Hepatocyte (in vitro differentiated cells): ENCODE results near the gene PTGDS. TPM values are rescaled to one million over a fixed set of nuclear protein-coding genes. Genes with fewer than 3 reads are reported as not detected.
A peak's percentile ranks its signal among the peaks of the same experiment; 100 is the strongest.

Experiments
- DNase-seq: peaks from one replicate; pipeline ENCODE4 v3.0.0-alpha.2; 2016; ENCODE audit warnings: low spot score
- H2AFZ ChIP-seq: fragments of 200-600 bp; sonication (generic); 2 replicates; pipeline ENCODE4 v1.6.0; 2016; ENCODE audit warnings: antibody characterized with exemption, mild to moderate bottlenecking
- H3K27ac ChIP-seq: fragments of 200-600 bp; sonication (generic); 2 replicates; pipeline ENCODE4 v1.5.1; 2016; ENCODE audit warnings: mild to moderate bottlenecking
- H3K27me3 ChIP-seq: fragments of 200-600 bp; sonication (generic); 2 replicates; pipeline ENCODE4 v1.6.1; 2016
- H3K36me3 ChIP-seq: fragments of 200-600 bp; sonication (generic); replicated peaks from 2 replicates; pipeline ENCODE4 v1.5.1; 2016; ENCODE audit warnings: low read depth; ENCODE audit not compliant: insufficient read depth
- H3K4me1 ChIP-seq: fragments of 200-600 bp; sonication (generic); 2 replicates; pipeline ENCODE4 v1.5.1; 2016; ENCODE audit warnings: mild to moderate bottlenecking, moderate library complexity; ENCODE audit not compliant: insufficient read depth
- H3K4me2 ChIP-seq: fragments of 200-600 bp; sonication (generic); 2 replicates; pipeline ENCODE4 v1.6.0; 2016
- H3K4me3 ChIP-seq: fragments of 200-600 bp; sonication (generic); 2 replicates; pipeline ENCODE4 v1.5.1; 2016; ENCODE audit warnings: mild to moderate bottlenecking
- H3K79me2 ChIP-seq: fragments of 200-600 bp; sonication (generic); 2 replicates; pipeline ENCODE4 v1.6.0; 2017; ENCODE audit warnings: mild to moderate bottlenecking
- H3K9me2 ChIP-seq: fragments of 200-600 bp; sonication (generic); replicated peaks from 2 replicates; pipeline ENCODE4 v1.6.0; 2017; ENCODE audit warnings: mild to moderate bottlenecking; ENCODE audit not compliant: insufficient read depth
- H3K9me3 ChIP-seq: fragments of 200-600 bp; sonication (generic); 2 replicates; pipeline ENCODE4 v1.5.1; 2016; ENCODE audit warnings: low read depth, mild to moderate bottlenecking
- H4K20me1 ChIP-seq: fragments of 200-600 bp; sonication (generic); 2 replicates; pipeline ENCODE4 v1.6.0; 2016; ENCODE audit warnings: mild to moderate bottlenecking; ENCODE audit not compliant: insufficient read depth, poor library complexity, severe bottlenecking
- EZH2 ChIP-seq: fragments of 200-600 bp; sonication (generic); IDR thresholded peaks from 2 replicates; pipeline ENCODE4 v1.6.1; 2016; ENCODE audit warnings: antibody characterized with exemption, mild to moderate bottlenecking, borderline replicate concordance
- EZH2phosphoT487 ChIP-seq: fragments of 200-600 bp; sonication (generic); IDR thresholded peaks from one replicate; pipeline ENCODE4 v1.6.1; 2018; ENCODE audit warnings: antibody characterized with exemption, mild to moderate bottlenecking, low read depth, moderate library complexity; ENCODE audit not compliant: unreplicated experiment, severe bottlenecking
- WGBS: methylation state at CpG from one replicate; pipeline ENCODE4 v1.1.6; 2016; ENCODE audit warnings: low lambda C conversion rate; ENCODE audit errors: missing lambda C conversion rate; 5-methylcytosine and 5-hydroxymethylcytosine counted together
- polyA plus RNA-seq: library from polyadenylated mRNA; unstranded; fragments of >200 nt; fragmentation: Nextera tagmentation; extraction: Ambion mirVana; gene quantifications from 2 replicates; pipeline ENCODE4 v1.2.1, GENCODE V29; 2016
- total RNA-seq: library from RNA; depleted of rRNA; stranded (reverse); fragments of >200 nt; gene quantifications from 2 replicates; pipeline ENCODE4 v1.2.3, GENCODE V29; 2014
- TF ChIP-seq, protein P1 (sequence below): fragments of 200-600 bp; sonication (generic); IDR thresholded peaks from 2 replicates; pipeline ENCODE4 v1.5.1; 2016; ENCODE audit warnings: antibody characterized with exemption, mild to moderate bottlenecking; ENCODE audit not compliant: poor library complexity

PTGDS gene
- total and polyA plus RNA-seq, 2 experiments from 2014 or later, result 56.0 to 290 TPM

GRCh38 chr9:137021568-137021978, 44.3 kb downstream of the PTGDS start:
- Histone ChIP-seq H4K20me1 (no peaks in the 10 kb centered on the region), H3K27ac (no peak overlapping the region), H3K4me1 (no peaks in the 10 kb centered on the region), H3K27me3 (no peaks in the 10 kb centered on the region), H2AFZ (no peak overlapping the region), H3K4me3 (no peak overlapping the region), H3K36me3 (no peaks in the 10 kb centered on the region), H3K79me2 (no peaks in the 10 kb centered on the region), H3K4me2 (no peak overlapping the region), H3K9me2 (no peaks in the 10 kb centered on the region), H3K9me3 (no peaks in the 10 kb centered on the region)
- 85% methylated on average over 6 of the region's 6 CpGs for WGBS
- no peak for DNase-seq
- TF ChIP-seq EZH2phosphoT487, result no peak
- TF ChIP-seq EZH2, result no peak
- TF ChIP-seq, protein P1, sequence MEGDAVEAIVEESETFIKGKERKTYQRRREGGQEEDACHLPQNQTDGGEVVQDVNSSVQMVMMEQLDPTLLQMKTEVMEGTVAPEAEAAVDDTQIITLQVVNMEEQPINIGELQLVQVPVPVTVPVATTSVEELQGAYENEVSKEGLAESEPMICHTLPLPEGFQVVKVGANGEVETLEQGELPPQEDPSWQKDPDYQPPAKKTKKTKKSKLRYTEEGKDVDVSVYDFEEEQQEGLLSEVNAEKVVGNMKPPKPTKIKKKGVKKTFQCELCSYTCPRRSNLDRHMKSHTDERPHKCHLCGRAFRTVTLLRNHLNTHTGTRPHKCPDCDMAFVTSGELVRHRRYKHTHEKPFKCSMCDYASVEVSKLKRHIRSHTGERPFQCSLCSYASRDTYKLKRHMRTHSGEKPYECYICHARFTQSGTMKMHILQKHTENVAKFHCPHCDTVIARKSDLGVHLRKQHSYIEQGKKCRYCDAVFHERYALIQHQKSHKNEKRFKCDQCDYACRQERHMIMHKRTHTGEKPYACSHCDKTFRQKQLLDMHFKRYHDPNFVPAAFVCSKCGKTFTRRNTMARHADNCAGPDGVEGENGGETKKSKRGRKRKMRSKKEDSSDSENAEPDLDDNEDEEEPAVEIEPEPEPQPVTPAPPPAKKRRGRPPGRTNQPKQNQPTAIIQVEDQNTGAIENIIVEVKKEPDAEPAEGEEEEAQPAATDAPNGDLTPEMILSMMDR, result no peak

DNA sequence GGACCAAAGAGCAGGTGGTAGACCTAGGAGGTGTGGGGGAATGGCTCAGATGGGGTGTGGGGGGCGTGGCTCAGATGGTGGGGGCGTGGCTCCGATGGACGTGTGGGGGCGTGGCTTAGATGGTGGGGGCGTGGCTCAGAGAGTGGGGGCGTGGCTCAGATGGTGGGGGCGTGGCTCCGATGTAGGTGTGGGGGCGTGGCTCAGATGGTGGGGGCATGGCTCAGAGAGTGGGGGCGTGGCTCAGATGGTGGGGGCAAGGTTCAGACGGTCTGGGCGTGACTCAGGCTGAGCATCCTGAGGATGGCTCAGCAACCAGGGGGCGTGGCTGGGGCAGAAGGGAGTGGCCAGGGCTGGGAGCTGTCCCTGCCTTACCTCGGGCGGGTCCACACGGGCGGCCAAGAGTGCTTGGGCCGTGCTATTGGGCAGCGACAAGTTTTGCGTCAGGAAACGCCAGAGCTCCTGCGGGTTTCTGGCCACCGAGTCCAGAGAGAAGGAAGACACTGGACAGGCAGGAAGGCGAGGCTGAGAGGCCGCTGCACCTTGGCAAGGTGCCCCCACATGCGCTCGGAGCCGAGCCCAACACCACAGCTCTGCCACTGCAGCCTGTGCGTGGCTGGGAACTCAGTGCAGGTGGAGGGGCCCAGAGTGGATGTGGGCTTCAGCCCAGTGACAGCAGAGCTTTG, 44.8 kb downstream of the PTGDS start:
- DNase-seq, result peak; percentile 88
- Histone ChIP-seq H3K27me3 (no peaks in the 10 kb centered on the region), H3K9me3 (no peaks in the 10 kb centered on the region), H2AFZ (no peak overlapping the region), H4K20me1 (no peaks in the 10 kb centered on the region), H3K9me2 (no peaks in the 10 kb centered on the region), H3K36me3 (no peaks in the 10 kb centered on the region), H3K79me2 (no peaks in the 10 kb centered on the region), H3K27ac (no peak overlapping the region), H3K4me1 (peaks cover 2% of the 10 kb centered on the region), H3K4me3 (no peak overlapping the region), H3K4me2 (no peak overlapping the region)
- 86% methylated on average over 18 of the region's 30 CpGs for WGBS
- TF ChIP-seq, protein P1, result no peak
- TF ChIP-seq EZH2, result no peak
- no peak for TF ChIP-seq EZH2phosphoT487

DNA sequence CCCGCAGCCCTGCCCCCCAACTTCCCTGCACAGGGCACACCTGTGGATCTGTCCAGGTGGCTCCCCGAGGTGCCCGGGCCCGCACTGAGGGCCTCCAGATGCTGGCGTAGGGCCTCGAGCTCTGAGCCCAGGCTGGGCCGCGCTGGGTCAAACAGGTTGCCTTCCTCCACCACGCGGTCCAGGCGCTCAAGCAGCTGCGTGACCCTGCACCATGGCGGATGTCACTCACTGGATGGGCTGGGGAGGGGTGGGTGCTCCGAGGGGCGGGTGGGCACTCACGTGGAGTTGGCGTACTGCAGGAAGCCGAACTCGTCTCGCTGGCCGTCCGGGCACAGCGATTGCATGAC, 45.3 kb downstream of the PTGDS start:
- H4K20me1 ChIP-seq, result no peaks in the 10 kb centered on the region
- no peaks in the 10 kb centered on the region for H3K79me2 ChIP-seq
- H3K27ac ChIP-seq, result no peak overlapping the region
- H3K9me3 ChIP-seq, result no peaks in the 10 kb centered on the region
- 96% methylated on average over 23 of the region's 23 CpGs for WGBS
- H2AFZ ChIP-seq, result no peak overlapping the region
- DNase-seq, result no peak
- no peaks in the 10 kb centered on the region for H3K36me3 ChIP-seq
- H3K9me2 ChIP-seq, result no peaks in the 10 kb centered on the region
- TF ChIP-seq, protein P1, result no peak
- TF ChIP-seq EZH2phosphoT487, result no peak
- H3K4me2 ChIP-seq, result no peak overlapping the region
- H3K4me3 ChIP-seq, result no peak overlapping the region
- H3K4me1 ChIP-seq, result peaks cover 6% of the 10 kb centered on the region
- no peaks in the 10 kb centered on the region for H3K27me3 ChIP-seq
